Measurements from ENCODE around the gene FGF18.

DNA sequence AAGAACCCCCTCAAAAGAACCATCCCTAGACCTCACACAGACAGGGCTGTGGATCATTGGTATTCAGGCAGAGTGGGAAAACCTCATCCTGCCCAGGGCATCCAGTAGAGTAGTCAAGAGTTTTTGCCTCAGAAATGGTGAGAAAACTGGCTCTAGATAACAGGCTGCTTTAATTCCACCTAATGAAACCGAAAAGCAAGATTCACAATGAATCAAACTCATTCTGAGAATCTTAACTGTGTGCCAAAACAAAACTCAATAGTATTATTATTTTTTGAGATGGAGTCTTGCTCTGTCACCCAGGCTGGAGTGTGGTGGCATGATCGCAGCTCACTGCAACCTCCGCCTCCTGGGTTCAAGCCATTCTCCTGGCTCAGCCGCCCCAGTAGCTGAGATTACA lies 49.5 kb upstream of the FGF18 start:
- TF ChIP-seq, protein P1, sequence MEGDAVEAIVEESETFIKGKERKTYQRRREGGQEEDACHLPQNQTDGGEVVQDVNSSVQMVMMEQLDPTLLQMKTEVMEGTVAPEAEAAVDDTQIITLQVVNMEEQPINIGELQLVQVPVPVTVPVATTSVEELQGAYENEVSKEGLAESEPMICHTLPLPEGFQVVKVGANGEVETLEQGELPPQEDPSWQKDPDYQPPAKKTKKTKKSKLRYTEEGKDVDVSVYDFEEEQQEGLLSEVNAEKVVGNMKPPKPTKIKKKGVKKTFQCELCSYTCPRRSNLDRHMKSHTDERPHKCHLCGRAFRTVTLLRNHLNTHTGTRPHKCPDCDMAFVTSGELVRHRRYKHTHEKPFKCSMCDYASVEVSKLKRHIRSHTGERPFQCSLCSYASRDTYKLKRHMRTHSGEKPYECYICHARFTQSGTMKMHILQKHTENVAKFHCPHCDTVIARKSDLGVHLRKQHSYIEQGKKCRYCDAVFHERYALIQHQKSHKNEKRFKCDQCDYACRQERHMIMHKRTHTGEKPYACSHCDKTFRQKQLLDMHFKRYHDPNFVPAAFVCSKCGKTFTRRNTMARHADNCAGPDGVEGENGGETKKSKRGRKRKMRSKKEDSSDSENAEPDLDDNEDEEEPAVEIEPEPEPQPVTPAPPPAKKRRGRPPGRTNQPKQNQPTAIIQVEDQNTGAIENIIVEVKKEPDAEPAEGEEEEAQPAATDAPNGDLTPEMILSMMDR (IDR thresholded peaks at IDR 0.05), result no peak
- no peak for TF ChIP-seq POLR2A (IDR thresholded peaks at IDR 0.05; ENCODE audit: low read depth)
